Common myeloid progenitor, CD34-positive (primary cell): Measurements from ENCODE around the gene MRE11.

Source experiments
- CTCF ChIA-PET: fragments of 350-600 bp; sonication (Branson Sonifier 250); formaldehyde crosslinking; loops from one replicate; lab custom pipeline; 2021; ENCODE audit warnings: antibody characterized with exemption; lab: Charles Lee
- POLR2A ChIA-PET: fragments of 350-600 bp; sonication (Branson Sonifier 250); formaldehyde crosslinking; loops from one replicate; lab custom pipeline; 2021; ENCODE audit warnings: antibody characterized with exemption; lab: Charles Lee
- DNase-seq, 3 donors: peaks; one replicate each; pipeline versions ENCODE4 v3.0.0 to v3.0.0-alpha.2; 2013
- H3K27ac ChIP-seq, 2 experiments: 1 replicate in 1 of 2; 2 replicates in 1 of 2; pipeline ENCODE4 v1.7.0; 2013; ENCODE audit warnings: inconsistent platforms in 2 of 2, low read length in 2 of 2, mild to moderate bottlenecking in 2 of 2, low read depth in 1 of 2, moderate library complexity in 1 of 2; ENCODE audit not compliant: severe bottlenecking in 2 of 2, insufficient read depth in 1 of 2, poor library complexity in 1 of 2
- H3K27me3 ChIP-seq, 5 experiments: replicated peaks in 2 of 5; 1 replicate in 3 of 5; 2 replicates in 2 of 5; pipeline versions ENCODE4 v1.6.1 to v1.7.0; 2013; ENCODE audit warnings: low read length in 4 of 5, mild to moderate bottlenecking in 2 of 5, moderate library complexity in 2 of 5, inconsistent platforms in 1 of 5; ENCODE audit not compliant: insufficient read depth in 5 of 5, control insufficient read depth in 4 of 5
- H3K36me3 ChIP-seq, 4 experiments: 1 replicate in 2 of 4; 2 replicates in 2 of 4; pipeline versions ENCODE4 v1.6.1 to v1.7.0; 2013; ENCODE audit warnings: low read length in 3 of 4, control low read depth in 1 of 4, mild to moderate bottlenecking in 1 of 4; ENCODE audit not compliant: control insufficient read depth in 4 of 4, insufficient read depth in 4 of 4
- H3K4me1 ChIP-seq, 4 experiments: 1 replicate in 3 of 4; 2 replicates in 1 of 4; pipeline versions ENCODE4 v1.6.1 to v1.7.1; 2013; ENCODE audit warnings: low read length in 3 of 4, mild to moderate bottlenecking in 3 of 4, control low read depth in 1 of 4, inconsistent platforms in 1 of 4, moderate library complexity in 1 of 4; ENCODE audit not compliant: control insufficient read depth in 4 of 4, insufficient read depth in 4 of 4; ENCODE audit errors: control extremely low read depth in 1 of 4
- H3K4me3 ChIP-seq, 7 experiments: 1 replicate in 4 of 7; 2 replicates in 3 of 7; pipeline versions ENCODE4 v1.5.1 to v1.7.0; 2013; ENCODE audit warnings: mild to moderate bottlenecking in 7 of 7, low read length in 6 of 7, moderate library complexity in 6 of 7, inconsistent platforms in 2 of 7, low read depth in 2 of 7, control low read depth in 1 of 7; ENCODE audit not compliant: insufficient read depth in 4 of 7, control insufficient read depth in 1 of 7; ENCODE audit errors: extremely low read depth in 1 of 7
- H3K9me3 ChIP-seq, 5 experiments: 1 replicate in 4 of 5; 2 replicates in 1 of 5; pipeline versions ENCODE4 v1.6.1 to v1.7.1; 2013; ENCODE audit warnings: low read length in 4 of 5, mild to moderate bottlenecking in 2 of 5, inconsistent platforms in 1 of 5, low read depth in 1 of 5, moderate library complexity in 1 of 5; ENCODE audit not compliant: control insufficient read depth in 4 of 5, insufficient read depth in 2 of 5; ENCODE audit errors: control extremely low read depth in 1 of 5
- WGBS: methylation state at CpG from one replicate; pipeline ENCODE4 v1.1.5; 2013; ENCODE audit not compliant: insufficient coverage; 5-methylcytosine and 5-hydroxymethylcytosine counted together

Gene MRE11

GRCh38 chr11:94481342-94481741, 12.3 kb downstream of the MRE11 start:
- H3K27me3 ChIP-seq, result no peaks in the 10 kb centered on the region
- CTCF ChIA-PET, result no interaction called here
- no peak overlapping the region for H3K27ac ChIP-seq
- H3K36me3 ChIP-seq, result peaks cover 16 to 52% (median 35%) of the 10 kb centered on the region in 4 experiments
- no peaks in the 10 kb centered on the region for H3K9me3 ChIP-seq
- H3K4me3 ChIP-seq, result no peak overlapping the region
- peaks cover 4 to 11% (median 10%) of the 10 kb centered on the region in 4 experiments for H3K4me1 ChIP-seq
- POLR2A ChIA-PET, result no interaction called here
- DNase-seq, result no peak

GRCh38 chr11:94477624-94478023, 16.0 kb downstream of the MRE11 start:
- peak; percentile 18 to 55 (median 45) for DNase-seq
- Histone ChIP-seq H3K4me1 (peaks cover 14 to 26% (median 24%) of the 10 kb centered on the region in 4 experiments), H3K27ac (peak overlapping the region; percentile 29 to 62), H3K36me3 (peaks cover 12 to 33% (median 29%) of the 10 kb centered on the region in 4 experiments), H3K4me3 (peak overlapping the region in 4 of 7 experiments; percentile 8 to 49 (median 26)), H3K27me3 (no peaks in the 10 kb centered on the region), H3K9me3 (no peaks in the 10 kb centered on the region)
- ChIA-PET CTCF (no interaction called here), POLR2A (no interaction called here)
- 0% methylated on average over 2 of the region's 2 CpGs for WGBS

- ChIA-PET POLR2A (no interaction called here), CTCF (interaction anchor here (0.7 to 0.8 kb wide), 2 partner anchors 29 to 33 kb away, joined by 3 read pairs; no protein-coding TSS in a partner anchor)
- Histone ChIP-seq H3K27ac (peak overlapping the region; percentile 3 to 47), H3K9me3 (no peaks in the 10 kb centered on the region), H3K4me3 (peak overlapping the region in 4 of 7 experiments; percentile 17 to 54 (median 26)), H3K36me3 (peaks cover 4 to 40% (median 19%) of the 10 kb centered on the region in 4 experiments), H3K4me1 (peaks cover 14 to 29% (median 24%) of the 10 kb centered on the region in 4 experiments), H3K27me3 (no peaks in the 10 kb centered on the region)
- WGBS, result 90% methylated on average over 3 of the region's 3 CpGs
- DNase-seq, result peak; percentile 76 to 96 (median 95)
Observed at GRCh38 chr11:94472916-94473799, 20.5 kb downstream of the MRE11 start.

- peaks cover 9 to 36% (median 27%) of the 10 kb centered on the region in 4 experiments for H3K36me3 ChIP-seq
- POLR2A ChIA-PET, result no interaction called here
- no peaks in the 10 kb centered on the region for H3K9me3 ChIP-seq
- H3K27ac ChIP-seq, result no peak overlapping the region
- H3K4me1 ChIP-seq, result peaks cover 10 to 18% (median 14%) of the 10 kb centered on the region in 4 experiments
- no peak overlapping the region for H3K4me3 ChIP-seq
- DNase-seq, result no peak
- no CpG with 5 or more reads among the region's 2 CpGs for WGBS
- H3K27me3 ChIP-seq, result no peaks in the 10 kb centered on the region
- CTCF ChIA-PET, result no interaction called here
Observed at GRCh38 chr11:94469416-94469815, 24.2 kb downstream of the MRE11 start.

- Histone ChIP-seq H3K27me3 (no peaks in the 10 kb centered on the region), H3K36me3 (peaks cover 19 to 42% (median 29%) of the 10 kb centered on the region in 4 experiments), H3K4me1 (no peaks in the 10 kb centered on the region), H3K9me3 (no peaks in the 10 kb centered on the region), H3K27ac (no peak overlapping the region), H3K4me3 (no peak overlapping the region)
- CTCF ChIA-PET, result interaction anchor here (0.9 kb wide), 1 partner anchor 9 kb away, joined by 3 read pairs; no protein-coding TSS in a partner anchor
- DNase-seq, result no peak
- 100% methylated on average over 2 of the region's 2 CpGs for WGBS
- POLR2A ChIA-PET, result no interaction called here
Observed at GRCh38 chr11:94459576-94459975, 34.1 kb downstream of the MRE11 start.

GRCh38 chr11:94457118-94458029, 36.3 kb downstream of the MRE11 start:
- 88% methylated on average over 3 of the region's 4 CpGs for WGBS
- no peaks in the 10 kb centered on the region for H3K4me1 ChIP-seq
- peaks cover 24 to 52% (median 33%) of the 10 kb centered on the region in 4 experiments for H3K36me3 ChIP-seq
- POLR2A ChIA-PET, result no interaction called here
- no peaks in the 10 kb centered on the region for H3K27me3 ChIP-seq
- H3K4me3 ChIP-seq, result no peak overlapping the region
- peaks cover 0 to 5% (median 0%) of the 10 kb centered on the region in 5 experiments for H3K9me3 ChIP-seq
- no peak overlapping the region for H3K27ac ChIP-seq
- CTCF ChIA-PET, result no interaction called here
- peak in 2 of 3 donors; percentile 7 to 20 for DNase-seq
